Endodermal cell (in vitro differentiated cells): ENCODE results near the gene CIP2A. TPM values are rescaled to one million over a fixed set of nuclear protein-coding genes. Genes with fewer than 3 reads are reported as not detected.

Experiments
- DNase-seq: peaks from one replicate; pipeline ENCODE4 v3.0.0-alpha.2; 2017
- H3K27ac ChIP-seq: 2 replicates; pipeline ENCODE4 v1.5.1; 2013; ENCODE audit warnings: mild to moderate bottlenecking, low read depth, low read length, moderate library complexity
- H3K27me3 ChIP-seq: 2 replicates; pipeline ENCODE4 v1.6.1; 2013; ENCODE audit warnings: mild to moderate bottlenecking, low read length, moderate library complexity; ENCODE audit not compliant: insufficient read depth, control insufficient read depth, poor library complexity, severe bottlenecking
- H3K36me3 ChIP-seq: 2 replicates; pipeline ENCODE4 v1.7.0; 2013; ENCODE audit warnings: mild to moderate bottlenecking, low read length, moderate library complexity; ENCODE audit not compliant: control insufficient read depth, insufficient read depth
- H3K4me1 ChIP-seq: one replicate; pipeline ENCODE4 v1.7.0; 2013; ENCODE audit warnings: low read length; ENCODE audit not compliant: control insufficient read depth, insufficient read depth
- H3K4me3 ChIP-seq: 2 replicates; pipeline ENCODE4 v1.5.1; 2013; ENCODE audit warnings: mild to moderate bottlenecking, low read length, moderate library complexity
- H3K9ac ChIP-seq: 2 replicates; pipeline ENCODE4 v1.6.1; 2013; ENCODE audit warnings: mild to moderate bottlenecking, low read length, moderate library complexity; ENCODE audit not compliant: poor library complexity, severe bottlenecking; ENCODE audit errors: extremely low read depth
- H3K9me3 ChIP-seq: 2 replicates; pipeline ENCODE4 v1.6.1; 2013; ENCODE audit warnings: mild to moderate bottlenecking, low read length, moderate library complexity; ENCODE audit not compliant: control insufficient read depth
- H3K27ac Mint-ChIP-seq: 2 replicates; pipeline ENCODE4 v1.8.0; 2020; ENCODE audit warnings: mixed read lengths
- H3K27me3 Mint-ChIP-seq: 2 replicates; pipeline ENCODE4 v1.8.0; 2021; ENCODE audit warnings: mild to moderate bottlenecking, mixed read lengths; ENCODE audit not compliant: insufficient read depth
- H3K36me3 Mint-ChIP-seq: 2 replicates; pipeline ENCODE4 v1.8.0; 2020; ENCODE audit warnings: low read depth, mixed read lengths
- H3K4me1 Mint-ChIP-seq: 2 replicates; pipeline ENCODE4 v1.8.0; 2020; ENCODE audit warnings: mixed read lengths
- H3K4me3 Mint-ChIP-seq: 2 replicates; pipeline ENCODE4 v1.8.0; 2020; ENCODE audit warnings: mild to moderate bottlenecking, moderate library complexity, mixed read lengths
- H3K9me3 Mint-ChIP-seq: 2 replicates; pipeline ENCODE4 v1.8.0; 2020; ENCODE audit warnings: mild to moderate bottlenecking, mixed read lengths
- CTCF ChIP-seq: fragments of 200-600 bp; sonication (generic); conservative IDR thresholded peaks from 2 replicates; pipeline ENCODE4 v1.5.0; 2021; ENCODE audit warnings: antibody characterized with exemption, mild to moderate bottlenecking
- WGBS, 2 experiments: methylation state at CpG; one replicate each; pipeline versions ENCODE4 v1.1.5 to v1.1.7; 2013; ENCODE audit warnings: missing lambda C conversion rate in 2 of 2, mixed read lengths in 1 of 2; ENCODE audit not compliant: insufficient coverage in 1 of 2, insufficient read length in 1 of 2; 5-methylcytosine and 5-hydroxymethylcytosine counted together
- total RNA-seq, 2 donors: library from RNA; stranded (reverse); fragmentation: NEBNext Ultra II Directional in 1 of 2; extraction: Animal tissue kit (Norgen Biotek cat#: 25700) in 1 of 2; gene quantifications; 2 replicates in 1 of 2; 3 replicates in 1 of 2; pipeline ENCODE4 v1.2.1, GENCODE V29; 2021

CIP2A gene
- total RNA-seq, 2 donors from 2014 or later, result 30.3 to 43.6 TPM

- TF ChIP-seq CTCF, result no peak
- 94% methylated on average over 3 of the region's 3 CpGs; no CpG with 5 or more reads in 1 of the 2 experiments for WGBS, 2 experiments
- Mint-ChIP-seq H3K4me1 (peaks cover 4% of the 10 kb centered on the region), H3K27ac (no peak overlapping the region), H3K27me3 (no peaks in the 10 kb centered on the region), H3K36me3 (no peaks in the 10 kb centered on the region), H3K9me3 (no peaks in the 10 kb centered on the region), H3K4me3 (no peak overlapping the region)
- no peak for DNase-seq
- H3K9me3 ChIP-seq, result no peaks in the 10 kb centered on the region
- no peaks in the 10 kb centered on the region for H3K36me3 ChIP-seq
- no peak overlapping the region for H3K4me3 ChIP-seq
- H3K9ac ChIP-seq, result no peak overlapping the region
- no peaks in the 10 kb centered on the region for H3K4me1 ChIP-seq
- no peaks in the 10 kb centered on the region for H3K27me3 ChIP-seq
- H3K27ac ChIP-seq, result no peak overlapping the region
Observed at GRCh38 chr3:108528459-108529252, 60.6 kb downstream of the CIP2A start.

- Histone ChIP-seq H3K27ac (no peak overlapping the region), H3K36me3 (no peaks in the 10 kb centered on the region), H3K9me3 (no peaks in the 10 kb centered on the region), H3K9ac (no peak overlapping the region), H3K4me1 (no peaks in the 10 kb centered on the region), H3K27me3 (no peaks in the 10 kb centered on the region), H3K4me3 (no peak overlapping the region)
- Mint-ChIP-seq H3K4me1 (no peaks in the 10 kb centered on the region), H3K36me3 (no peaks in the 10 kb centered on the region), H3K27ac (no peak overlapping the region), H3K9me3 (no peaks in the 10 kb centered on the region), H3K4me3 (no peak overlapping the region), H3K27me3 (no peaks in the 10 kb centered on the region)
- no peak for DNase-seq
- TF ChIP-seq CTCF, result no peak
- WGBS, 2 experiments, result 91% methylated on average over 2 of the region's 2 CpGs; no CpG with 5 or more reads in 1 of the 2 experiments
Observed at GRCh38 chr3:108527817-108528216, 61.4 kb downstream of the CIP2A start.

- no peaks in the 10 kb centered on the region for H3K27me3 Mint-ChIP-seq
- H3K27ac Mint-ChIP-seq, result no peak overlapping the region
- no peak for DNase-seq
- H3K36me3 Mint-ChIP-seq, result no peaks in the 10 kb centered on the region
- H3K27me3 ChIP-seq, result no peaks in the 10 kb centered on the region
- no peak overlapping the region for H3K4me3 ChIP-seq
- no peaks in the 10 kb centered on the region for H3K36me3 ChIP-seq
- H3K4me1 ChIP-seq, result no peaks in the 10 kb centered on the region
- no peaks in the 10 kb centered on the region for H3K4me1 Mint-ChIP-seq
- H3K9me3 ChIP-seq, result no peaks in the 10 kb centered on the region
- no peak overlapping the region for H3K27ac ChIP-seq
- no peak for TF ChIP-seq CTCF
- H3K9me3 Mint-ChIP-seq, result no peaks in the 10 kb centered on the region
- H3K9ac ChIP-seq, result no peak overlapping the region
- H3K4me3 Mint-ChIP-seq, result no peak overlapping the region
Observed at GRCh38 chr3:108527109-108527508, 62.1 kb downstream of the CIP2A start.
